Measurements from ENCODE around the gene SOX18.

The SOX18 gene

DNA sequence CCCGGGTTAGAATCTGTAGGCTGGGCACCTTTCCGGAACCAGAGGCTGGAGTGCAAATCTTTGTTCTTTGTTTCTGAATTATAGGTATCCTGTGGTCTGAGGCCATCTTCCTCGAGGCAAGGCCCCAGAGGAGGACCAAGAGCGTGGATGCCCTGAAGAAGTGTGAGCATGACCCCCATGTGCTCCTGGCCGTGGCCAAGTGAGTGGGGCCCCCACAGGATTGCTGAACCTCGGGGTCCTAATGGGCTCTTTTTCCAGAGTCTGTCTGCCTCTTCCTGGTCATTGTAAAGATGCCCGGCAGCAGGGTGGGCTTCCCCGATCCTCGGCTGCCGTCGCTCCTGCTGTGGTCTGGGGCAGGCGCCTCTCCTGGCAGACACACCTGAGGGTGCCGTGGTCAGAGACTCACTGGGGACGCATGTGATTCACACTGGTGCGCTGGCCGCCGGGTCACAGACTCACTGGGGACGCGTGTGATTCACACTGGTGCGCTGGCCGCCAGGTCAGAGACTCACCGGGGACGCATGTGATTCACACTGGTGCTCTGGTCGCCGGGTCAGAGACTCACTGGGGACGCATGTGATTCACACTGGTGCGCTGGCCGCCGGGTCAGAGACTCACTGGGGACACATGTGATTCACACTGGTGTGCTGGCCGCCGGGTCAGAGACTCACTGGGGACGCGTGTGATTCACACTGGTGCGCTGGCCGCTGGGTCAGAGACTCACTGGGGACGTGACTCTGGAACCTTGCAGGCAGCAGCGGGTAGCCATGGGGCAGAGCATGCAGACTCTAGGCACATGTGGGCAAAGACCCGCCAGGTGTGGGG, 19.9 kb downstream of the SOX18 start:
- in situ Hi-C loops (cut with MboI; ENCODE audit: low sequenced_read_pairs, unreplicated experiment) = no loop called here
- TF ChIP-seq, protein P1, sequence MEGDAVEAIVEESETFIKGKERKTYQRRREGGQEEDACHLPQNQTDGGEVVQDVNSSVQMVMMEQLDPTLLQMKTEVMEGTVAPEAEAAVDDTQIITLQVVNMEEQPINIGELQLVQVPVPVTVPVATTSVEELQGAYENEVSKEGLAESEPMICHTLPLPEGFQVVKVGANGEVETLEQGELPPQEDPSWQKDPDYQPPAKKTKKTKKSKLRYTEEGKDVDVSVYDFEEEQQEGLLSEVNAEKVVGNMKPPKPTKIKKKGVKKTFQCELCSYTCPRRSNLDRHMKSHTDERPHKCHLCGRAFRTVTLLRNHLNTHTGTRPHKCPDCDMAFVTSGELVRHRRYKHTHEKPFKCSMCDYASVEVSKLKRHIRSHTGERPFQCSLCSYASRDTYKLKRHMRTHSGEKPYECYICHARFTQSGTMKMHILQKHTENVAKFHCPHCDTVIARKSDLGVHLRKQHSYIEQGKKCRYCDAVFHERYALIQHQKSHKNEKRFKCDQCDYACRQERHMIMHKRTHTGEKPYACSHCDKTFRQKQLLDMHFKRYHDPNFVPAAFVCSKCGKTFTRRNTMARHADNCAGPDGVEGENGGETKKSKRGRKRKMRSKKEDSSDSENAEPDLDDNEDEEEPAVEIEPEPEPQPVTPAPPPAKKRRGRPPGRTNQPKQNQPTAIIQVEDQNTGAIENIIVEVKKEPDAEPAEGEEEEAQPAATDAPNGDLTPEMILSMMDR (IDR thresholded peaks at IDR 0.05; ENCODE audit: borderline replicate concordance, control extremely low read depth, extremely low read depth, insufficient read depth, missing control alignments) = no peak
- no peak for DNase-seq (ENCODE audit: low spot score)

GRCh38 chr20:64027981-64028685, 21.3 kb downstream of the SOX18 start:
- in situ Hi-C loops (cut with MboI; ENCODE audit: low sequenced_read_pairs, unreplicated experiment) = no loop called here
- TF ChIP-seq, protein P1 (IDR thresholded peaks at IDR 0.05; ENCODE audit: borderline replicate concordance, control extremely low read depth, extremely low read depth, insufficient read depth, missing control alignments) = no peak
- no peak for DNase-seq (ENCODE audit: low spot score)

DNA sequence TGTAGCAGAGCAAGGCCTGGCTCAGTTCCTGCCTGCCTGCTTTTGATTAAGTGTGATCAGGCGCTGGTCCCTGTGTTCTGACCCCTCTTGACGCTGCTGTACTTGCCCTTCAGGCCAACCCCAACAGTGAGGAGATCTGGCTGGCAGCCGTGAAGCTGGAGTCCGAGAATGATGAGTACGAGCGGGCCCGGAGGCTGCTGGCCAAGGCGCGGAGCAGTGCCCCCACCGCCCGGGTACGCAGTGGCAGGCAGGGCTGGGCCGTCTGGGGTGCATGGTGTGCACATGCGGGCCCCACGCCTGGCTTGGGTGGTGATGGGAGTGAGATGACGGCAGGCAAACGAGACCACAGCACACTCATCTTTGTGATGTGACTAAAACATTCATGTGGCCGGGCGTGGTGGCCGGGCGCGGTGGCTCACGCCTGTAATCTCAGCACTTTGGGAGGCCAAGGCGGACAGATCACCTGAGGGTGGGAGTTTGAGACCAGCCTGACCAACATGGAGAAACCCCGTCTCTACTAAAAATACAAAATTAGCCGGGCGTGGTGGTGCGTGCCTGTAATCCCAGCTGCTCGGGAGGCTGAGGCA, 23.5 kb downstream of the SOX18 start:
- TF ChIP-seq, protein P1 (IDR thresholded peaks at IDR 0.05; ENCODE audit: borderline replicate concordance, control extremely low read depth, extremely low read depth, insufficient read depth, missing control alignments) = no peak
- DNase-seq (ENCODE audit: low spot score) = no peak
- in situ Hi-C loops (cut with MboI; ENCODE audit: low sequenced_read_pairs, unreplicated experiment) = no loop called here

DNA sequence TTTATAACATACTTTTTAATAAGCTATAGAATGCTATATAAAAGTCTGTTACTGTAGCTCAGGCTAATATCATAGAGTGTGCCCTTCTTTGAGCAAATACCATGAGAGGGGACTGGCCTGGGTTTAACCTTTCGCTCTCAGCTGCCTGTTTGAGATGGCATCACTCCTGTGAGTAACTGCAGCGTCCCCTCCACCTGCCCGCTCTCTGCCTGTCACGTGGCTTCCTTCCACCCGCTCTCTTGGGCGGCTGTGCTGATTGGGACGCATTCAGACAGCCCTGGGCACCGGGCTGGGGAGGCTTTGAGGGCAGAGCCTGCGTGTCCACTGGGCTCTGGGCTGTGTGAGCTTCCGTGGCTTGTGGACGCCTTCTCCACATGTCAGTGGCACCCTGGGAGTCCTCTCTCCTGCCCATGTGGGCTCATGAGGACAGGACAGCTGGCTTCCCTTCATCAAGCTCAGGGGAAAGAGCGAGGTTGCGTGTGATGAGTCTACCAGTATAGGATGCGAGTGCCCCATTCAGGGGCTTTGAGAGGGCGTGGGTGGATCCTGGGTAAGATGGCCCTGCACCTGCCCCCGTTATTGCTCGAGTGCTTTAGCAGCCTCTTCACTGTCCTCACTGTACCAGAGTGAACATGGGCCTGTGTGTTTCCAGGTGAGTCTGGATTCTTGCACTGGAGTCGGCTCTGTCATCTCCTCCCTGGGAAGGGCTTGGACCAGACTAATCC, 24.2 kb downstream of the SOX18 start:
- TF ChIP-seq, protein P1 (IDR thresholded peaks at IDR 0.05; ENCODE audit: borderline replicate concordance, control extremely low read depth, extremely low read depth, insufficient read depth, missing control alignments) = no peak
- DNase-seq (ENCODE audit: low spot score) = no peak
- in situ Hi-C loops (cut with MboI; ENCODE audit: low sequenced_read_pairs, unreplicated experiment) = no loop called here

DNA sequence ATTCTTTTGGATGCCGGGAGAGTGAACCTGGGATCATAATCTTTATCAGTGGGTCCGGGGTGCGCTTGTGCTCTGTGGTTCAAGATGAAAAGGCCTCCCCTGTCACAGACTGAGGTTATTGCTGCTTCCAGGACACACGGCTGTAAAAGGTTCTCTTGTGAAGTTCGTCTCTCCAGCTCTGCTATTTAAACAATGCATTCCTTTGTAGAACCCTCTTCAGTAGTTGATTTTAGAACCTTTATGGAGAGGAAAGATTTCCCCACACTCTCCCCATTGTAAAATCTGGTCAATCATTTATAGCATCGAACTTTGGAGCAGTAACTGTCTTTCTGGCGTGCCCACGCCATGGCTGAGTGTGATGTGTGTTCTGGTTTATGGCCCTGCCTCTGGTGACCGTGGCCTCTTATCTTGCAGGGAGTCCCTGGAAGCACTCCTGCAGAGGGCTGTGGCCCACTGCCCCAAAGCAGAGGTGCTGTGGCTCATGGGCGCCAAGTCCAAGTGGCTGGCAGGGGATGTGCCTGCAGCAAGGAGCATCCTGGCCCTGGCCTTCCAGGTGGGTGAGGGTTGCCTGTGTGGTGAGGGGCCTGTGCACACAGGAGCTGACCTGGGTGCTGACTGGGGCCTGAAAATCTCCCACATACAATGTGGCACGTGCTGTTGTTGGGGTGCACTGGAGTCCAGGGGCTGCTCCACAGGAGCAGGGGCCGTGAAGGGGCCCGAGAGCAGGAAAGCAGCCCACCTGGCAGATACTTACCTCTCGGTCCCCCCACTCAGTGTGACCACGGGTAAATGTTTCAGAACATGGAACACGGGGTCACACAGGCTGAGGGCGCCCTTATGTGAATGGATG, 25.1 kb downstream of the SOX18 start:
- no peak for DNase-seq (ENCODE audit: low spot score)
- in situ Hi-C loops (cut with MboI; ENCODE audit: low sequenced_read_pairs, unreplicated experiment) = no loop called here
- TF ChIP-seq, protein P1 (IDR thresholded peaks at IDR 0.05; ENCODE audit: borderline replicate concordance, control extremely low read depth, extremely low read depth, insufficient read depth, missing control alignments) = no peak
